ENCODE data around the gene VSIR.

GRCh38 chr10:71806704-71807556 lies 33.6 kb upstream of the VSIR start:
- TF ChIP-seq CTCF (IDR thresholded peaks at IDR 0.05) (no peak), POLR2A (IDR thresholded peaks at IDR 0.05) (no peak)

Data from heart left ventricle (tissue), 13 donors.